H9 (cell line): ENCODE measurements around the gene MB21D2. TPM values are rescaled to one million over a fixed set of nuclear protein-coding genes. Genes with fewer than 3 reads are reported as not detected.

Experiments used
- DNase-seq: peaks from one replicate; pipeline ENCODE4 v3.0.0-alpha.2; 2017
- H2AFZ ChIP-seq: one replicate; pipeline ENCODE4 v1.6.1; 2013; ENCODE audit warnings: mild to moderate bottlenecking, low read length, control low read depth, moderate library complexity
- H2AK5ac ChIP-seq: 2 replicates; pipeline ENCODE4 v1.6.1; 2013; ENCODE audit warnings: low read length, control low read depth, mixed read lengths; ENCODE audit not compliant: insufficient read length
- H2BK120ac ChIP-seq: one replicate; pipeline ENCODE4 v1.6.1; 2013; ENCODE audit warnings: low read depth, mild to moderate bottlenecking, low read length, control low read depth, inconsistent platforms; ENCODE audit not compliant: poor library complexity, severe bottlenecking
- H2BK12ac ChIP-seq: 2 replicates; pipeline ENCODE4 v1.6.1; 2013; ENCODE audit warnings: low read length, control low read depth, mixed read lengths, low read depth; ENCODE audit not compliant: insufficient read length
- H2BK15ac ChIP-seq: 2 replicates; pipeline ENCODE4 v1.6.1; 2013; ENCODE audit warnings: low read depth, low read length, control low read depth
- H2BK20ac ChIP-seq: one replicate; pipeline ENCODE4 v1.6.1; 2013; ENCODE audit warnings: low read depth, mild to moderate bottlenecking, low read length, control low read depth, inconsistent platforms; ENCODE audit not compliant: poor library complexity, severe bottlenecking
- H2BK5ac ChIP-seq: 2 replicates; pipeline ENCODE4 v1.6.1; 2013; ENCODE audit warnings: low read length, control low read depth, mixed read lengths; ENCODE audit not compliant: insufficient read length
- H3K14ac ChIP-seq: 2 replicates; pipeline ENCODE4 v1.6.1; 2013; ENCODE audit warnings: low read length, control low read depth; ENCODE audit not compliant: insufficient read depth
- H3K18ac ChIP-seq: 2 replicates; pipeline ENCODE4 v1.6.1; 2013; ENCODE audit warnings: low read depth, mild to moderate bottlenecking, mixed read lengths, low read length, control low read depth; ENCODE audit not compliant: insufficient read length
- H3K23ac ChIP-seq: 2 replicates; pipeline ENCODE4 v1.6.1; 2013; ENCODE audit warnings: low read length, control low read depth, mixed read lengths, low read depth; ENCODE audit not compliant: insufficient read length
- H3K23me2 ChIP-seq: 2 replicates; pipeline ENCODE4 v1.6.1; 2013; ENCODE audit warnings: low read depth, mild to moderate bottlenecking, mixed read lengths, low read length, control low read depth; ENCODE audit not compliant: insufficient read length, poor library complexity, severe bottlenecking
- H3K27ac ChIP-seq: 2 replicates; pipeline ENCODE4 v1.5.1; 2013; ENCODE audit warnings: low read length, control low read depth, mixed read lengths, low read depth; ENCODE audit not compliant: insufficient read length
- H3K27me3 ChIP-seq: 2 replicates; pipeline ENCODE4 v1.6.1; 2013; ENCODE audit warnings: low read length, control low read depth, inconsistent platforms; ENCODE audit not compliant: insufficient read depth
- H3K4ac ChIP-seq: 2 replicates; pipeline ENCODE4 v1.6.1; 2013; ENCODE audit warnings: low read depth, mild to moderate bottlenecking, control low read depth, inconsistent platforms, low read length, moderate library complexity
- H3K4me1 ChIP-seq: 2 replicates; pipeline ENCODE4 v1.6.1; 2013; ENCODE audit warnings: low read length, control low read depth, inconsistent platforms; ENCODE audit not compliant: insufficient read depth
- H3K4me2 ChIP-seq: 2 replicates; pipeline ENCODE4 v1.6.1; 2013; ENCODE audit warnings: low read length, control low read depth, mixed read lengths; ENCODE audit not compliant: insufficient read length, insufficient read depth
- H3K56ac ChIP-seq: 2 replicates; pipeline ENCODE4 v1.6.1; 2013; ENCODE audit warnings: low read depth, mild to moderate bottlenecking, mixed read lengths, low read length, control low read depth; ENCODE audit not compliant: insufficient read length
- H3K79me1 ChIP-seq: 2 replicates; pipeline ENCODE4 v1.6.1; 2013; ENCODE audit warnings: low read depth, mild to moderate bottlenecking, moderate library complexity, low read length, control low read depth, inconsistent platforms; ENCODE audit not compliant: insufficient read depth, poor library complexity, severe bottlenecking
- H3K79me2 ChIP-seq: 2 replicates; pipeline ENCODE4 v1.6.1; 2013; ENCODE audit warnings: low read length, control low read depth, inconsistent platforms; ENCODE audit not compliant: insufficient read depth
- H3K9ac ChIP-seq: 2 replicates; pipeline ENCODE4 v1.6.1; 2013; ENCODE audit warnings: low read length, control low read depth, mixed read lengths; ENCODE audit not compliant: insufficient read length; ENCODE audit errors: extremely low read depth
- H3K9me3 ChIP-seq: one replicate; pipeline ENCODE4 v1.6.1; 2013; ENCODE audit warnings: low read depth, low read length, inconsistent platforms; ENCODE audit not compliant: control insufficient read depth
- H3T11ph ChIP-seq: one replicate; pipeline ENCODE4 v1.6.1; 2013; ENCODE audit warnings: mild to moderate bottlenecking, low read length, control low read depth, inconsistent platforms
- H4K20me1 ChIP-seq: one replicate; pipeline ENCODE4 v1.6.1; 2013; ENCODE audit not compliant: control insufficient read depth, insufficient read length, insufficient read depth
- H4K5ac ChIP-seq: 2 replicates; pipeline ENCODE4 v1.6.1; 2013; ENCODE audit warnings: low read depth, mild to moderate bottlenecking, mixed read lengths, low read length, control low read depth; ENCODE audit not compliant: insufficient read length
- H4K8ac ChIP-seq: replicated peaks from 2 replicates; pipeline ENCODE4 v1.6.1; 2013; ENCODE audit warnings: low read length, control low read depth, mixed read lengths, low read depth; ENCODE audit not compliant: insufficient read length
- H4K91ac ChIP-seq: 2 replicates; pipeline ENCODE4 v1.6.1; 2013; ENCODE audit warnings: low read depth, mild to moderate bottlenecking, moderate library complexity, mixed read lengths, low read length, control low read depth; ENCODE audit not compliant: insufficient read length
- H3K27ac Mint-ChIP-seq, 3 experiments: 2 replicates in 2 of 3; 3 replicates in 1 of 3; pipeline ENCODE4 v1.8.0; 2020 to 2021; ENCODE audit warnings: mixed read lengths in 3 of 3, mild to moderate bottlenecking in 1 of 3, moderate library complexity in 1 of 3
- H3K27me3 Mint-ChIP-seq: 2 replicates; pipeline ENCODE4 v1.8.0; 2021; ENCODE audit warnings: low read depth, mild to moderate bottlenecking, moderate library complexity, mixed read lengths
- H3K36me3 Mint-ChIP-seq, 3 experiments: 2 replicates in 2 of 3; 3 replicates in 1 of 3; pipeline ENCODE4 v1.8.0; 2020 to 2021; ENCODE audit warnings: low read depth in 3 of 3, mixed read lengths in 3 of 3; ENCODE audit not compliant: insufficient read depth in 1 of 3
- H3K4me1 Mint-ChIP-seq, 2 experiments: 2 replicates each; pipeline ENCODE4 v1.8.0; 2020; ENCODE audit warnings: mixed read lengths in 2 of 2
- H3K4me3 Mint-ChIP-seq, 2 experiments: 2 replicates in 1 of 2; 3 replicates in 1 of 2; pipeline ENCODE4 v1.8.0; 2020 to 2021; ENCODE audit warnings: mild to moderate bottlenecking in 2 of 2, mixed read lengths in 2 of 2, moderate library complexity in 1 of 2
- H3K9me3 Mint-ChIP-seq, 2 experiments: 2 replicates in 1 of 2; 3 replicates in 1 of 2; pipeline ENCODE4 v1.8.0; 2020; ENCODE audit warnings: mild to moderate bottlenecking in 2 of 2, mixed read lengths in 2 of 2, moderate library complexity in 1 of 2
- CTCF ChIP-seq: fragments of 200-600 bp; sonication (generic); conservative IDR thresholded peaks from 3 replicates; pipeline ENCODE4 v1.8.0; 2021; ENCODE audit warnings: antibody characterized with exemption, mild to moderate bottlenecking
- WGBS: extraction: QIAGEN DNeasy Blood & Tissue Kit; methylation state at CpG from one replicate; pipeline ENCODE4 v1.1.7; 2013; ENCODE audit warnings: missing lambda C conversion rate, low lambda C conversion rate, mixed read lengths; ENCODE audit not compliant: insufficient read length; ENCODE audit errors: extremely low coverage; 5-methylcytosine and 5-hydroxymethylcytosine counted together
- total RNA-seq: library from RNA; stranded (reverse); gene quantifications from 2 replicates; pipeline ENCODE4 v1.2.1, GENCODE V29; 2021

MB21D2 gene
- total RNA-seq, 1 experiment from 2014 or later: 19.1 TPM

GRCh38 chr3:192826214-192827006 is 91.2 kb downstream of the MB21D2 start:
- Histone ChIP-seq H3K23me2 (no peaks in the 10 kb centered on the region), H3K9me3 (no peaks in the 10 kb centered on the region), H2BK120ac (no peak overlapping the region), H3K79me1 (no peaks in the 10 kb centered on the region), H3K9ac (no peak overlapping the region), H2AFZ (no peak overlapping the region), H3K27ac (no peak overlapping the region), H3K4me1 (no peaks in the 10 kb centered on the region), H4K8ac (no peak overlapping the region), H3K14ac (no peak overlapping the region), H3K23ac (no peak overlapping the region), H3K18ac (no peak overlapping the region), H4K20me1 (no peaks in the 10 kb centered on the region), H2AK5ac (no peak overlapping the region), H3K56ac (no peak overlapping the region), H3K4me2 (no peak overlapping the region), H3T11ph (no peak overlapping the region), H3K27me3 (no peaks in the 10 kb centered on the region), H2BK20ac (no peak overlapping the region), H4K91ac (no peak overlapping the region), H4K5ac (no peak overlapping the region), H3K4ac (no peak overlapping the region), H2BK12ac (no peak overlapping the region), H2BK15ac (no peak overlapping the region), H2BK5ac (no peak overlapping the region), H3K79me2 (peaks cover 7% of the 10 kb centered on the region; the same call in 1 of the 2 replicates)
- peaks cover 0 to 5% (median 0%) of the 10 kb centered on the region in 3 experiments; a peak in 2 of 7 replicates for H3K36me3 Mint-ChIP-seq
- no peaks in the 10 kb centered on the region for H3K27me3 Mint-ChIP-seq
- no peak for DNase-seq
- WGBS: no CpG with 5 or more reads among the region's 4 CpGs
- H3K4me3 Mint-ChIP-seq: no peak overlapping the region
- no peak overlapping the region; a peak in 1 of 7 replicates for H3K27ac Mint-ChIP-seq
- peaks cover 3 to 23% of the 10 kb centered on the region in 2 experiments; a peak in 3 of 4 replicates for H3K4me1 Mint-ChIP-seq
- H3K9me3 Mint-ChIP-seq: no peaks in the 10 kb centered on the region
- TF ChIP-seq CTCF: 0 out of 3 replicates have a peak, but pooled peaks have one; percentile 8
